GM12878 (cell line): Measurements from ENCODE around the gene C1orf174. TPM values are rescaled to one million over a fixed set of nuclear protein-coding genes. Genes with fewer than 3 reads are reported as not detected.

ENCODE experiments used
- ATAC-seq: fragments of 200-7000 bp; cut with Tn5 transposase; 3 replicates; pipeline ENCODE4 v1.9.1; 2020; ENCODE audit warnings: mild to moderate bottlenecking, moderate library complexity
- BruUV-seq: library from RNA; stranded (reverse); fragments of 400-500 nt; replicated peaks from 2 replicates; lab custom pipeline; 2021; lab: Mats Ljungman, UMichigan
- CTCF ChIA-PET: fragments of 300-600 bp; sonication (Branson Sonifier 250); formaldehyde crosslinking; extraction: SDS; loops from one replicate; lab custom pipeline; 2021; ENCODE audit warnings: inconsistent platforms; lab: Yijun Ruan, JAX
- POLR2A ChIA-PET: fragments of 350-600 bp; formaldehyde crosslinking; extraction: SDS; loops from one replicate; lab custom pipeline; 2021; ENCODE audit warnings: inconsistent platforms; lab: Charles Lee
- RAD21 ChIA-PET: fragments of 300-600 bp; sonication (Branson Sonifier 250); formaldehyde crosslinking; loops from one replicate; lab custom pipeline; 2023; ENCODE audit warnings: antibody characterized with exemption; ENCODE audit not compliant: unreplicated experiment; lab: Charles Lee
- SMC1A ChIA-PET: fragments of 300-600 bp; sonication (Branson Sonifier 250); formaldehyde crosslinking; loops from one replicate; lab custom pipeline; 2023; ENCODE audit not compliant: unreplicated experiment, uncharacterized antibody; lab: Charles Lee
- DNase-seq: peaks from one replicate; pipeline ENCODE4 v3.0.0-alpha.2; 2011; ENCODE audit warnings: low read depth, low spot score
- FAIRE-seq: peaks from 3 replicates; lab custom pipeline; 2011; peaks lifted over from hg19 to GRCh38; lab: Jason Lieb, UNC
- H2AFZ ChIP-seq: 2 replicates; pipeline ENCODE4 v1.6.0; 2011; ENCODE audit warnings: low read depth, low read length, control low read depth; ENCODE audit not compliant: control insufficient read depth
- H3K27ac ChIP-seq: 2 replicates; pipeline ENCODE4 v1.5.1; 2011; ENCODE audit warnings: control low read depth; ENCODE audit not compliant: control insufficient read depth, insufficient read depth
- H3K27me3 ChIP-seq, 2 experiments: replicated peaks in 1 of 2; 2 replicates each; pipeline versions ENCODE4 v1.6.0 to v1.6.1; 2011; ENCODE audit warnings: low read length in 1 of 2; ENCODE audit not compliant: control insufficient read depth in 2 of 2, insufficient read depth in 2 of 2
- H3K36me3 ChIP-seq, 2 experiments: 2 replicates each; pipeline ENCODE4 v1.5.1; 2011; ENCODE audit warnings: low read length in 1 of 2; ENCODE audit not compliant: control insufficient read depth in 2 of 2, insufficient read depth in 2 of 2
- H3K4me1 ChIP-seq: 2 replicates; pipeline ENCODE4 v1.6.1; 2011; ENCODE audit warnings: mild to moderate bottlenecking, low read length, moderate library complexity, mixed read lengths; ENCODE audit not compliant: control insufficient read depth, insufficient read depth
- H3K4me2 ChIP-seq: 2 replicates; pipeline ENCODE4 v1.6.0; 2011; ENCODE audit warnings: control low read depth; ENCODE audit not compliant: control insufficient read depth, insufficient read depth
- H3K4me3 ChIP-seq: fragments of 200-600 bp; sonication (generic); 2 replicates; pipeline ENCODE4 v1.5.1; 2016
- H3K79me2 ChIP-seq: 2 replicates; pipeline ENCODE4 v1.6.0; 2011; ENCODE audit warnings: low read length; ENCODE audit not compliant: control insufficient read depth, insufficient read depth
- H3K9ac ChIP-seq: 2 replicates; pipeline ENCODE4 v1.8.0; 2011; ENCODE audit warnings: low read length, control low read depth, mixed read lengths; ENCODE audit not compliant: control insufficient read depth, insufficient read depth
- H3K9me3 ChIP-seq: replicated peaks from 3 replicates; pipeline ENCODE4 v1.5.1; 2011; ENCODE audit warnings: mild to moderate bottlenecking, low read length; ENCODE audit not compliant: control insufficient read depth, insufficient read depth
- H4K20me1 ChIP-seq: 2 replicates; pipeline ENCODE4 v1.6.0; 2011; ENCODE audit not compliant: control insufficient read depth, insufficient read depth
- BRCA1 ChIP-seq: IDR thresholded peaks from 2 replicates; pipeline ENCODE4 v1.6.1; 2011; ENCODE audit warnings: low read depth, low read length, improper control_type of control experiment
- ELK1 ChIP-seq: IDR thresholded peaks from 2 replicates; pipeline ENCODE4 v1.6.1; 2012; ENCODE audit warnings: low read depth, low read length, improper control_type of control experiment
- MYC ChIP-seq: IDR thresholded peaks from 2 replicates; pipeline ENCODE4 v1.6.1; 2011; ENCODE audit warnings: mild to moderate bottlenecking, low read length, moderate library complexity, inconsistent platforms; ENCODE audit not compliant: insufficient read depth, insufficient replicate concordance, insufficient read length, severe bottlenecking
- NR2C1 ChIP-seq: fragments of 450-650 bp; IDR thresholded peaks from 2 replicates; pipeline ENCODE4 v1.6.1; 2017; ENCODE audit warnings: antibody characterized with exemption, mild to moderate bottlenecking, moderate library complexity
- RB1 ChIP-seq: fragments of 450-650 bp; formaldehyde crosslinking; IDR thresholded peaks from 2 replicates; pipeline ENCODE4 v1.6.1; 2017; ENCODE audit warnings: mild to moderate bottlenecking, borderline replicate concordance
- ZNF384 ChIP-seq: IDR thresholded peaks from 2 replicates; pipeline ENCODE4 v1.6.1; 2012; ENCODE audit warnings: low read depth, mild to moderate bottlenecking, low read length, improper control_type of control experiment, borderline replicate concordance
- WGBS: methylation state at CpG from one replicate; pipeline ENCODE4 v1.1.6; 2016; ENCODE audit warnings: low lambda C conversion rate; ENCODE audit not compliant: insufficient replicate concordance, insufficient coverage; ENCODE audit errors: missing lambda C conversion rate; 5-methylcytosine and 5-hydroxymethylcytosine counted together
- in situ Hi-C: fragments of 300-500 bp; cut with MboI; formaldehyde crosslinking; loops from 9 replicates; pipeline ENCODE4 v1.14.3; 2018; ENCODE audit warnings: mixed read lengths
- intact Hi-C: fragments of 100-400 bp; cut with micrococcal nuclease; formaldehyde crosslinking; loops from one replicate; pipeline ENCODE4 v1.14.2; 2022; ENCODE audit not compliant: unreplicated experiment
- polyA plus RNA-seq, 11 experiments: library from polyadenylated mRNA; depleted of rRNA in 4 of 11; unstranded in 6 of 11; stranded (reverse) in 5 of 11; fragments of >200 nt; fragmentation: Nextera tagmentation in 4 of 11; fragmentation: Illumina TruSeq in 1 of 11; extraction: Ambion mirVana in 4 of 11; extraction: Trizol in 1 of 11; gene quantifications; 1 replicate in 1 of 11; 2 replicates in 10 of 11; pipeline versions ENCODE4 v1.2.1 to v1.2.3, GENCODE V29; 2011 to 2016; ENCODE audit warnings: inconsistent platforms in 2 of 11, missing spikeins in 2 of 11, low read depth in 1 of 11
- total RNA-seq, 4 experiments: library from RNA; depleted of rRNA in 3 of 4; stranded (reverse); fragments of >200 nt in 3 of 4; fragmentation: Illumina TruSeq in 1 of 4; extraction: Trizol in 1 of 4; gene quantifications; 2 replicates each; pipeline versions ENCODE4 v1.2.1 to v1.2.3, GENCODE V29; 2013 to 2021

Gene C1orf174
- total and polyA plus RNA-seq, 10 of the 15 experiments (the other 5 are each of a cell fraction or from before 2014, with no cell fraction given), result 17.5 to 35.4 (median 25.1) TPM

GRCh38 chr1:3865606-3866160 is 34.4 kb downstream of the C1orf174 start (continued):
- TF ChIP-seq ELK1, result no peak
- no peak for TF ChIP-seq MYC

- intact Hi-C loops, result no loop called here
- RAD21 ChIA-PET, result no interaction called here
- H3K27ac ChIP-seq, result no peak overlapping the region
- no peak overlapping the region for H3K4me2 ChIP-seq
- WGBS, result 63% methylated on average over 6 of the region's 6 CpGs
- no peaks in the 10 kb centered on the region for H3K27me3 ChIP-seq
- H3K4me3 ChIP-seq, result no peak overlapping the region
- no peak for TF ChIP-seq BRCA1
- TF ChIP-seq RB1, result no peak
- no peak for TF ChIP-seq NR2C1
- TF ChIP-seq ZNF384, result peak; percentile 73; the same call in 1 of the 2 replicates
- TF ChIP-seq, all 136 proteins: peak for 1
- in situ Hi-C loops, result no loop called here
- Histone ChIP-seq H2AFZ (no peak overlapping the region), H3K79me2 (no peaks in the 10 kb centered on the region), H3K4me1 (peaks cover 6% of the 10 kb centered on the region), H4K20me1 (no peaks in the 10 kb centered on the region), H3K9ac (no peak overlapping the region), H3K36me3 (peaks cover 0 to 2% of the 10 kb centered on the region in 2 experiments; a peak in 2 of 4 replicates), H3K9me3 (no peaks in the 10 kb centered on the region; the same call in 2 of the 3 replicates)
- CTCF ChIA-PET, result no interaction called here
- SMC1A ChIA-PET, result no interaction called here
- POLR2A ChIA-PET, result interaction anchor here (0.6 kb wide), 1 partner anchor 78 kb away, joined by 3 read pairs; no protein-coding TSS in a partner anchor
- no TSS peak for BruUV-seq
- ATAC-seq, result no peak
- FAIRE-seq, result no peak
- peak; percentile 5 for DNase-seq
Measured at GRCh38 chr1:3864884-3865283, 35.2 kb downstream of the C1orf174 start.
